LNCaP clone FGC (cell line): ENCODE results near the gene LMO7.
A peak's percentile ranks its signal among the peaks of the same experiment; 100 is the strongest.
"Not testable (repeated sequence)": the region's sequence is repeated elsewhere in the genome, so short reads cannot be mapped to it uniquely, and the experiment has no call there.

Source experiments
- DNase-seq: peaks from one replicate; pipeline ENCODE4 v3.0.0-alpha.2; 2011; ENCODE audit warnings: low read depth
- H3K4me3 ChIP-seq: 2 replicates; pipeline ENCODE4 v1.5.1; 2011; ENCODE audit warnings: mild to moderate bottlenecking, low read depth, low read length, control low read depth
- TF ChIP-seq, protein P1 (sequence below): IDR thresholded peaks from 2 replicates; pipeline ENCODE4 v1.5.1; 2012; ENCODE audit warnings: mild to moderate bottlenecking; ENCODE audit not compliant: control insufficient read depth, insufficient read depth; ENCODE audit errors: extremely low read depth

The LMO7 gene

DNA sequence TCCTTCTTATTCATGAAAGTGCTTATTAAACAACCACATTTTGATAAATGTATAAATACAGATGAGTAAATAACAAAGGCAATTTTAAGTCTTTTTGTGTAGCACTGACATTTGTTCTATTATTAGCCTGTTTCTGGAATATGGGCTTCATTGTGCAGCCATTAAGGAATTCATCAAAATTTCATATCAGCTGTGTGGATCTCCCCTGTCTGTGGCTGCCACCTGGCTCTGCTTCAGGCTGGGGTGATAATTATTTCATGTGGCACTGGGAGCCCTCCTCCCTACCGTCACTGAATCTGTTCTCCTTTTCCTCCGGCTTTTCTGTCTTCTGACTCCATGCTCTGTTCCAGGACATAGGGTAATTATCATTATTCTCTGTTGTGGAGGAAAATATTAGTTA is 57.1 kb downstream of the LMO7 start:
- no peak overlapping the region for H3K4me3 ChIP-seq
- no peak for DNase-seq
- TF ChIP-seq, protein P1, sequence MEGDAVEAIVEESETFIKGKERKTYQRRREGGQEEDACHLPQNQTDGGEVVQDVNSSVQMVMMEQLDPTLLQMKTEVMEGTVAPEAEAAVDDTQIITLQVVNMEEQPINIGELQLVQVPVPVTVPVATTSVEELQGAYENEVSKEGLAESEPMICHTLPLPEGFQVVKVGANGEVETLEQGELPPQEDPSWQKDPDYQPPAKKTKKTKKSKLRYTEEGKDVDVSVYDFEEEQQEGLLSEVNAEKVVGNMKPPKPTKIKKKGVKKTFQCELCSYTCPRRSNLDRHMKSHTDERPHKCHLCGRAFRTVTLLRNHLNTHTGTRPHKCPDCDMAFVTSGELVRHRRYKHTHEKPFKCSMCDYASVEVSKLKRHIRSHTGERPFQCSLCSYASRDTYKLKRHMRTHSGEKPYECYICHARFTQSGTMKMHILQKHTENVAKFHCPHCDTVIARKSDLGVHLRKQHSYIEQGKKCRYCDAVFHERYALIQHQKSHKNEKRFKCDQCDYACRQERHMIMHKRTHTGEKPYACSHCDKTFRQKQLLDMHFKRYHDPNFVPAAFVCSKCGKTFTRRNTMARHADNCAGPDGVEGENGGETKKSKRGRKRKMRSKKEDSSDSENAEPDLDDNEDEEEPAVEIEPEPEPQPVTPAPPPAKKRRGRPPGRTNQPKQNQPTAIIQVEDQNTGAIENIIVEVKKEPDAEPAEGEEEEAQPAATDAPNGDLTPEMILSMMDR: no peak

DNA sequence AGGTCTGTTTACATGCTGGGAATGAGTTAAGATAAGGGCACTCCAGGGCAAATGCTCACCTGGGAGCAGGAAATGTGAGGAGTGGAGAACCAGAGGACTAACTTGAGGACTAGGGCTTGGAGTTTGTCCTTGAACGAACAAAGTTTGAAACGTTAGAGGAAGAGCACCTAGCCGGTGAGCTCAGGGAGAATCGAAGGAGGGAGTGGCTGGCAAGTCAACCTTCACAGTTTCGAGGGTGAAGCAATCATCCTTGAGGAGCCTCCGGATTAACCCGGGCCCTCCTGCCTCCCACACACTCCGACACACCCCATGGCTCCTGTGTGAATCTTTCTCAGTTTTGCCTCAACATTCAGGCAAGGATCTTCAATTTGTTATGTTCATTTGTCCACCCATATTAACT is 58.6 kb downstream of the LMO7 start:
- TF ChIP-seq, protein P1: no peak
- H3K4me3 ChIP-seq: no peak overlapping the region
- no peak for DNase-seq

- DNase-seq: peak; percentile 30
- TF ChIP-seq, protein P1: peak; percentile 85
- H3K4me3 ChIP-seq: not testable (repeated sequence)
Measured at GRCh38 chr13:75695908-75696307, 59.8 kb downstream of the LMO7 start.

- TF ChIP-seq, protein P1: no peak
- no peak overlapping the region for H3K4me3 ChIP-seq
Measured at GRCh38 chr13:75699062-75699461, 62.9 kb downstream of the LMO7 start.

DNA sequence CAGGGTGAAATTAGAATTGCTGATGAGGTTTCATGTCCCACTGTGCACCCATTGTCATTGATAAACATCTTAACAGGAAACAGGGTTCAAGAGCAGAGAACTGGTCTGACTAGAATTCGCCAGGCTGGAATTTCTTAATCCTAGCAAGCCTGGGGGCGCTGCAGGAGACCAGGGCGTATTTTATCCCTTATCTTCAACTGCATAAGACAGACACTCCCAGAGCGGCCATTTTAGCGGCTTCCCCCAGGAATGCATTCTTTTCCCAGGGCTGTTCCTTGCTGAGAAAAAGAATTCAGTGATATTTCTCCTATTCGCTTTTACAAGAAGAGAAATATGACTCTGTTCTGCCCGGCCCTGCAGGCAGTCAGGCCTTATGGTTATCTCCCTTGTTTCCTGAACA is 63.6 kb downstream of the LMO7 start:
- not testable (repeated sequence) for DNase-seq

More at GRCh38 chr13:75699062-75699461, 62.9 kb downstream of the LMO7 start:
- no peak for DNase-seq

DNA sequence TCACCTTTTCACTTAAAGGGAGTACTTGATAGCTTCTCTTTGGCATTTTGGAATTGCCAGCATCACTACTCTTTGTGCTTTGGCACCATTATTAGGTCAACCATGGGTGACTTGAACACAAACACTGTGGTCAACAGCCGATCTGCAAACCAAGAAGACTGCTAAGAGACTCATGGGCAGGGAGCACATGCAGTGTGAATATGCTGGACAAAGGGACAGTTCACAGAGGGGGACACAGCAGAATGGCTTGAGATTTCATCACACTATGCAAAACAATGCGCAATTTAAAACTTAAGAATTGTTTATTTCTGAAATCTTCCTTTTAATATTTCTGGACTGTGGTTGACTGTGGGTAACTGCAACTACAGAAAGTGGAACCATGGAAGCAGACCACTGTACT is 64.4 kb downstream of the LMO7 start:
- TF ChIP-seq, protein P1: no peak
- H3K4me3 ChIP-seq: no peak overlapping the region
- DNase-seq: no peak

More for the DNA sequence above, 63.6 kb downstream of the LMO7 start:
- H3K4me3 ChIP-seq: not testable (repeated sequence)

- no peak overlapping the region for H3K4me3 ChIP-seq
- no peak for DNase-seq
- TF ChIP-seq, protein P1: no peak
Measured at GRCh38 chr13:75702476-75702875, 66.3 kb downstream of the LMO7 start.
